K562 (cell line): ENCODE measurements around the gene GUCY1A1. TPM values are rescaled to one million over a fixed set of nuclear protein-coding genes. Genes with fewer than 3 reads are reported as not detected.

Experiments
- ATAC-seq: fragments of 200-7000 bp; cut with Tn5 transposase; 3 replicates; pipeline ENCODE4 v1.9.1; 2020; ENCODE audit warnings: moderate library complexity
- BruUV-seq: library from RNA; stranded (reverse); fragments of 400-500 nt; replicated peaks from 2 replicates; lab custom pipeline; 2021; lab: Mats Ljungman, UMichigan
- CTCF ChIA-PET: fragments of 300-600 bp; formaldehyde crosslinking; extraction: SDS; loops from one replicate; lab custom pipeline; 2021; ENCODE audit warnings: low intra/inter-chr PET ratio; lab: Yijun Ruan, JAX
- POLR2A ChIA-PET: fragments of 300-600, 350-650 bp; sonication (Branson Sonifier 250); formaldehyde crosslinking; extraction: SDS; loops from one replicate; lab custom pipeline; 2021; ENCODE audit warnings: antibody characterized with exemption, inconsistent platforms; lab: Yijun Ruan, JAX
- DNase-seq, 4 experiments: peaks; one replicate each; pipeline versions ENCODE4 v3.0.0 to v3.0.0-alpha.2; 2011 to 2018; ENCODE audit warnings: low spot score in 3 of 4, mixed read lengths in 3 of 4; ENCODE audit errors: extremely low read depth in 1 of 4
- FAIRE-seq: peaks from 2 replicates; lab custom pipeline; 2011; peaks lifted over from hg19 to GRCh38; lab: Jason Lieb, UNC
- H2AFZ ChIP-seq: 2 replicates; pipeline ENCODE4 v1.6.0; 2011; ENCODE audit warnings: low read depth, low read length, control low read depth, inconsistent platforms
- H3K27ac ChIP-seq: fragments of 200-600 bp; 3 replicates; pipeline ENCODE4 v1.8.0; 2011; ENCODE audit warnings: low read depth, mild to moderate bottlenecking, control low read depth, inconsistent platforms, low read length, moderate library complexity, mixed read lengths; ENCODE audit errors: extremely low read depth
- H3K27me3 ChIP-seq, 2 experiments: fragments of 300-600 bp in 1 of 2; 2 replicates in 1 of 2; 3 replicates in 1 of 2; pipeline versions ENCODE4 v1.6.0 to v1.8.0; 2011; ENCODE audit warnings: inconsistent platforms in 2 of 2, low read length in 2 of 2, mild to moderate bottlenecking in 1 of 2, mixed read lengths in 1 of 2, moderate library complexity in 1 of 2; ENCODE audit not compliant: control insufficient read depth in 2 of 2, insufficient read depth in 2 of 2
- H3K36me3 ChIP-seq: fragments of 300-600 bp; 3 replicates; pipeline ENCODE4 v1.8.0; 2011; ENCODE audit warnings: mild to moderate bottlenecking, low read length, inconsistent platforms; ENCODE audit not compliant: control insufficient read depth, insufficient read depth
- H3K4me1 ChIP-seq, 2 experiments: fragments of 200-600 bp in 1 of 2; replicated peaks in 1 of 2; 2 replicates in 1 of 2; 3 replicates in 1 of 2; pipeline versions ENCODE4 v1.5.1 to v1.8.0; 2011; ENCODE audit warnings: inconsistent platforms in 2 of 2, low read length in 2 of 2, mild to moderate bottlenecking in 1 of 2, mixed read lengths in 1 of 2, moderate library complexity in 1 of 2; ENCODE audit not compliant: control insufficient read depth in 2 of 2, insufficient read depth in 2 of 2
- H3K4me2 ChIP-seq: 2 replicates; pipeline ENCODE4 v1.6.1; 2011; ENCODE audit warnings: low read length, control low read depth, inconsistent platforms, mixed read lengths; ENCODE audit not compliant: insufficient read depth
- H3K4me3 ChIP-seq: fragments of 200-600 bp; sonication (generic), shearing (Covaris generic); 2 replicates; pipeline ENCODE4 v1.5.1; 2016; ENCODE audit warnings: control low read depth, inconsistent platforms
- H3K79me2 ChIP-seq: fragments of 200-600 bp; 3 replicates; pipeline ENCODE4 v1.8.0; 2011; ENCODE audit warnings: low read length, inconsistent platforms; ENCODE audit not compliant: control insufficient read depth, insufficient read depth
- H3K9ac ChIP-seq, 2 experiments: 2 replicates each; pipeline versions ENCODE4 v1.6.0 to v1.6.1; 2011; ENCODE audit warnings: low read depth in 2 of 2, low read length in 2 of 2, control low read depth in 1 of 2, inconsistent platforms in 1 of 2, mild to moderate bottlenecking in 1 of 2, mixed read lengths in 1 of 2; ENCODE audit not compliant: insufficient read depth in 1 of 2
- H3K9me1 ChIP-seq: one replicate; pipeline ENCODE4 v1.6.0; 2011; ENCODE audit warnings: inconsistent platforms, mild to moderate bottlenecking, low read length, moderate library complexity; ENCODE audit not compliant: control insufficient read depth, insufficient read depth
- H3K9me3 ChIP-seq: replicated peaks from 2 replicates; pipeline ENCODE4 v1.5.1; 2011; ENCODE audit warnings: low read depth, low read length, inconsistent platforms; ENCODE audit not compliant: control insufficient read depth, insufficient read depth
- H4K20me1 ChIP-seq: replicated peaks from 2 replicates; pipeline ENCODE4 v1.6.1; 2011; ENCODE audit warnings: low read length, inconsistent platforms, mixed read lengths; ENCODE audit not compliant: control insufficient read depth, insufficient read depth
- ATF1 ChIP-seq, 2 experiments: fragments of 450-650 bp in 1 of 2; IDR thresholded peaks; 2 replicates each; pipeline ENCODE4 v1.6.1; 2016; ENCODE audit warnings: missing compliant biosample characterization in 1 of 2, missing genetic modification characterization in 1 of 2
- COPS2 ChIP-seq: fragments of 450-650 bp; conservative IDR thresholded peaks from 2 replicates; pipeline ENCODE4 v1.6.1; 2016; ENCODE audit warnings: mild to moderate bottlenecking, moderate library complexity
- EWSR1 ChIP-seq: fragments of 450-650 bp; IDR thresholded peaks from 2 replicates; pipeline ENCODE4 v1.6.1; 2018; ENCODE audit warnings: borderline replicate concordance, mild to moderate bottlenecking, low read depth, moderate library complexity; ENCODE audit not compliant: partially characterized antibody
- MEF2A ChIP-seq: IDR thresholded peaks from 2 replicates; pipeline ENCODE4 v1.6.1; 2011; ENCODE audit warnings: low read depth, mild to moderate bottlenecking, low read length, moderate library complexity; ENCODE audit not compliant: control insufficient read depth
- RAD21 ChIP-seq, 2 experiments: fragments of 250-450 bp in 1 of 2; fragments of 450-650 bp in 1 of 2; sonication (Bioruptor Pico) in 1 of 2; formaldehyde crosslinking in 1 of 2; IDR thresholded peaks in 1 of 2; conservative IDR thresholded peaks in 1 of 2; 2 replicates each; pipeline versions ENCODE4 v1.4.0 to v1.8.0; 2020 to 2022; ENCODE audit warnings: mild to moderate bottlenecking in 2 of 2, moderate library complexity in 1 of 2
- RBBP5 ChIP-seq: fragments of 200-600 bp; sonication (generic); IDR thresholded peaks from 2 replicates; pipeline ENCODE4 v1.6.1; 2012; ENCODE audit warnings: borderline replicate concordance, mild to moderate bottlenecking, low read length, control low read depth, inconsistent platforms; ENCODE audit not compliant: insufficient read depth, poor library complexity, severe bottlenecking
- SREBF1 ChIP-seq: fragments of 150-350 bp; IDR thresholded peaks from 2 replicates; pipeline ENCODE4 v1.6.1; 2014; ENCODE audit warnings: antibody characterized with exemption, low read depth, low read length, borderline replicate concordance
- ZNF217 ChIP-seq: sonication (generic); formaldehyde crosslinking; IDR thresholded peaks from 2 replicates; pipeline ENCODE4 v1.8.0; 2022; ENCODE audit warnings: mild to moderate bottlenecking, missing genetic modification reagents
- ZNF316 ChIP-seq: fragments of 450-650 bp; IDR thresholded peaks from 2 replicates; pipeline ENCODE4 v1.6.1; 2016
- ZSCAN32 ChIP-seq: fragments of 450-650 bp; formaldehyde crosslinking; IDR thresholded peaks from 2 replicates; pipeline ENCODE4 v1.4.0; 2020; ENCODE audit warnings: mild to moderate bottlenecking, moderate library complexity
- WGBS: fragments of 100-300 bp; shearing (Covaris generic); methylation state at CpG from one replicate; pipeline ENCODE4 v1.1.6; 2016; ENCODE audit warnings: low coverage, mixed read lengths; ENCODE audit not compliant: insufficient coverage; ENCODE audit errors: missing lambda C conversion rate; 5-methylcytosine and 5-hydroxymethylcytosine counted together
- in situ Hi-C: fragments of 300-500 bp; cut with MboI; formaldehyde crosslinking; loops from 4 replicates; pipeline ENCODE4 v1.15.0; 2018; ENCODE audit warnings: inconsistent platforms, mixed read lengths
- intact Hi-C: fragments of 100-400 bp; cut with micrococcal nuclease; formaldehyde crosslinking; loops from 2 replicates; pipeline ENCODE4 v1.14.2; 2022
- polyA plus RNA-seq, 8 experiments: library from polyadenylated mRNA; depleted of rRNA in 4 of 8; stranded (reverse) in 5 of 8; unstranded in 3 of 8; fragments of >200 nt; fragmentation: Nextera tagmentation in 2 of 8; fragmentation: Illumina TruSeq in 1 of 8; extraction: Ambion mirVana in 2 of 8; extraction: Trizol in 1 of 8; gene quantifications; 2 replicates each; pipeline versions ENCODE4 v1.2.1 to v1.2.3, GENCODE V29; 2011 to 2014; ENCODE audit warnings: inconsistent platforms in 1 of 8, missing spikeins in 1 of 8
- total RNA-seq, 7 experiments: library from RNA; depleted of rRNA in 6 of 7; stranded (reverse); fragments of >200 nt in 6 of 7; fragmentation: Illumina TruSeq in 2 of 7; extraction: Trizol in 2 of 7; gene quantifications; 2 replicates each; pipeline versions ENCODE4 v1.2.1 to v1.2.3, GENCODE V29; 2011 to 2021; ENCODE audit warnings: low replicate concordance in 1 of 7
- TF ChIP-seq, protein P1 (sequence below), 2 experiments: fragments of 450-650 bp; formaldehyde crosslinking in 1 of 2; IDR thresholded peaks; 2 replicates each; pipeline versions ENCODE4 v1.4.0 to v1.6.1; 2014 to 2020; ENCODE audit warnings: mild to moderate bottlenecking in 2 of 2, borderline replicate concordance in 1 of 2, low read depth in 1 of 2
- TF ChIP-seq, protein P2 (sequence below): sonication (generic); formaldehyde crosslinking; IDR thresholded peaks from 2 replicates; pipeline ENCODE4 v1.8.1; 2023; ENCODE audit warnings: mild to moderate bottlenecking, missing genetic modification reagents

GUCY1A1 gene
- total and polyA plus RNA-seq, 9 of the 15 experiments (the other 6 are each of a cell fraction or from before 2014, with no cell fraction given) = not detected

DNA sequence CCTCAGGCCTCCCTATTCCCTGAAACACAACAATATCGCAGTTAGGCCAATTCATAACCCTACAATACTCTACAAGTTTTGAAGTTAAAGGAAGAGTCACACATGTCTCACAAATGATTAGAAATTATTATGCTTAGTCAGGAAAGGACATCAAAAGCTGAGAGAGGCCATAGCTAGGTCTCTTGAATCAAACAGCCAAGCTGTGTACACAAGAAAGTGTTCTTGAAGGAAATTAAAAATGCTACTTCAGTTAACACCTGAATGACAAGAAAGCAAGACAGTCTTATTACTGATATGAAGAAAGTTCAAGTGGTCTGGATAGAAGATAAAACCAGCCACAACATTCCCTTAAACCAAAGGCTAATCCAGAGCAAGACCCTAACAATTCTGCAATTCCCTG, 23.6 kb upstream of the GUCY1A1 start:
- no peak overlapping the region for H3K9ac ChIP-seq
- H4K20me1 ChIP-seq = no peaks in the 10 kb centered on the region
- H3K27me3 ChIP-seq = no peaks in the 10 kb centered on the region
- H3K9me3 ChIP-seq = no peaks in the 10 kb centered on the region
- no peaks in the 10 kb centered on the region for H3K36me3 ChIP-seq
- no TSS peak for BruUV-seq
- in situ Hi-C loops = no loop called here
- CTCF ChIA-PET = no interaction called here
- no peak for FAIRE-seq
- no peaks in the 10 kb centered on the region for H3K79me2 ChIP-seq
- no peak overlapping the region for H3K4me2 ChIP-seq
- no peak overlapping the region for H3K27ac ChIP-seq
- no peaks in the 10 kb centered on the region for H3K4me1 ChIP-seq
- no peak overlapping the region for H3K4me3 ChIP-seq
- no peaks in the 10 kb centered on the region for H3K9me1 ChIP-seq
- intact Hi-C loops = no loop called here
- no peak overlapping the region for H2AFZ ChIP-seq
- POLR2A ChIA-PET = no interaction called here
- no peak for ATAC-seq
- DNase-seq = no peak
- 0% methylated on average over 1 of the region's 1 CpG for WGBS
- no peak for TF ChIP-seq ATF1 (CRISPR knock-in tag; IDR thresholded peaks at IDR 0.05)
- TF ChIP-seq ATF1 (tag; IDR thresholded peaks at IDR 0.05) = no peak
- TF ChIP-seq ZSCAN32 = no peak
- no peak for TF ChIP-seq SREBF1
- no peak for TF ChIP-seq EWSR1
- TF ChIP-seq RAD21 (CRISPR knock-in tag; conservative IDR thresholded peaks at IDR 0.05 in 1 of 2, IDR thresholded peaks at IDR 0.05 in 1 of 2) = no peak
- TF ChIP-seq, protein P1, sequence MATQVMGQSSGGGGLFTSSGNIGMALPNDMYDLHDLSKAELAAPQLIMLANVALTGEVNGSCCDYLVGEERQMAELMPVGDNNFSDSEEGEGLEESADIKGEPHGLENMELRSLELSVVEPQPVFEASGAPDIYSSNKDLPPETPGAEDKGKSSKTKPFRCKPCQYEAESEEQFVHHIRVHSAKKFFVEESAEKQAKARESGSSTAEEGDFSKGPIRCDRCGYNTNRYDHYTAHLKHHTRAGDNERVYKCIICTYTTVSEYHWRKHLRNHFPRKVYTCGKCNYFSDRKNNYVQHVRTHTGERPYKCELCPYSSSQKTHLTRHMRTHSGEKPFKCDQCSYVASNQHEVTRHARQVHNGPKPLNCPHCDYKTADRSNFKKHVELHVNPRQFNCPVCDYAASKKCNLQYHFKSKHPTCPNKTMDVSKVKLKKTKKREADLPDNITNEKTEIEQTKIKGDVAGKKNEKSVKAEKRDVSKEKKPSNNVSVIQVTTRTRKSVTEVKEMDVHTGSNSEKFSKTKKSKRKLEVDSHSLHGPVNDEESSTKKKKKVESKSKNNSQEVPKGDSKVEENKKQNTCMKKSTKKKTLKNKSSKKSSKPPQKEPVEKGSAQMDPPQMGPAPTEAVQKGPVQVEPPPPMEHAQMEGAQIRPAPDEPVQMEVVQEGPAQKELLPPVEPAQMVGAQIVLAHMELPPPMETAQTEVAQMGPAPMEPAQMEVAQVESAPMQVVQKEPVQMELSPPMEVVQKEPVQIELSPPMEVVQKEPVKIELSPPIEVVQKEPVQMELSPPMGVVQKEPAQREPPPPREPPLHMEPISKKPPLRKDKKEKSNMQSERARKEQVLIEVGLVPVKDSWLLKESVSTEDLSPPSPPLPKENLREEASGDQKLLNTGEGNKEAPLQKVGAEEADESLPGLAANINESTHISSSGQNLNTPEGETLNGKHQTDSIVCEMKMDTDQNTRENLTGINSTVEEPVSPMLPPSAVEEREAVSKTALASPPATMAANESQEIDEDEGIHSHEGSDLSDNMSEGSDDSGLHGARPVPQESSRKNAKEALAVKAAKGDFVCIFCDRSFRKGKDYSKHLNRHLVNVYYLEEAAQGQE (IDR thresholded peaks at IDR 0.05; ENCODE audit: borderline replicate concordance) = no peak
- TF ChIP-seq, protein P1 (CRISPR knock-in tag; IDR thresholded peaks at IDR 0.05; ENCODE audit: low read depth) = no peak
- no peak for TF ChIP-seq MEF2A
- TF ChIP-seq, protein P2, sequence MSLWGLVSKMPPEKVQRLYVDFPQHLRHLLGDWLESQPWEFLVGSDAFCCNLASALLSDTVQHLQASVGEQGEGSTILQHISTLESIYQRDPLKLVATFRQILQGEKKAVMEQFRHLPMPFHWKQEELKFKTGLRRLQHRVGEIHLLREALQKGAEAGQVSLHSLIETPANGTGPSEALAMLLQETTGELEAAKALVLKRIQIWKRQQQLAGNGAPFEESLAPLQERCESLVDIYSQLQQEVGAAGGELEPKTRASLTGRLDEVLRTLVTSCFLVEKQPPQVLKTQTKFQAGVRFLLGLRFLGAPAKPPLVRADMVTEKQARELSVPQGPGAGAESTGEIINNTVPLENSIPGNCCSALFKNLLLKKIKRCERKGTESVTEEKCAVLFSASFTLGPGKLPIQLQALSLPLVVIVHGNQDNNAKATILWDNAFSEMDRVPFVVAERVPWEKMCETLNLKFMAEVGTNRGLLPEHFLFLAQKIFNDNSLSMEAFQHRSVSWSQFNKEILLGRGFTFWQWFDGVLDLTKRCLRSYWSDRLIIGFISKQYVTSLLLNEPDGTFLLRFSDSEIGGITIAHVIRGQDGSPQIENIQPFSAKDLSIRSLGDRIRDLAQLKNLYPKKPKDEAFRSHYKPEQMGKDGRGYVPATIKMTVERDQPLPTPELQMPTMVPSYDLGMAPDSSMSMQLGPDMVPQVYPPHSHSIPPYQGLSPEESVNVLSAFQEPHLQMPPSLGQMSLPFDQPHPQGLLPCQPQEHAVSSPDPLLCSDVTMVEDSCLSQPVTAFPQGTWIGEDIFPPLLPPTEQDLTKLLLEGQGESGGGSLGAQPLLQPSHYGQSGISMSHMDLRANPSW (CRISPR knock-in tag) = no peak
- TF ChIP-seq ZNF316 = no peak
- no peak for TF ChIP-seq COPS2
- no peak for TF ChIP-seq RBBP5
- TF ChIP-seq ZNF217 (CRISPR knock-in tag) = no peak
